ENCODE data around the gene E2F2. TPM values are rescaled to one million over a fixed set of nuclear protein-coding genes. Genes with fewer than 3 reads are reported as not detected.

The E2F2 gene
- total RNA-seq, 4 donors from 2014 or later, result 4.5 to 12.9 (median 8.4) TPM

DNA sequence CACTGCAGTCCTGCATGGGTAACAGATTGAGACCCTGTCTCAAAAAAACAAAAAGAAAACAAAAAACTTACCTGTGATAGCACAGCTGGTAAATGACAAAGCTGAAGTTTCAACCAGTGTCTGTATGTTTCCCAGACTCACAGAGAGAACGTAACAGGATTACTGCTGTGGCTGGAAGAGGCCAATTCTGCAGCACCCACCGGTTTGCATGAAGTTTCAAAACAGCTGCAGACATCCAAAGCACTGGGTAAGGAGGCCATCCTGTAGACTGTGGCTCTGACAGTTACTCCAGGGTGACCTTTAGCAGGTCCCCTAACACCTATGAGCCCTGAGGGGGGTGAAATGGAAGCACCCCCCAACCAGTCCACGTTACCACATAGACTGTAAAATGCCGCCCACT is 20.8 kb upstream of the E2F2 start:
- no peaks in the 10 kb centered on the region for H3K27me3 ChIP-seq
- no peaks in the 10 kb centered on the region for H3K9me3 ChIP-seq
- H3K4me1 ChIP-seq, result peaks cover 40% of the 10 kb centered on the region
- H3K27ac ChIP-seq, result no peak overlapping the region
- no peak for TF ChIP-seq CTCF (IDR thresholded peaks at IDR 0.05)
- no peak for TF ChIP-seq EP300 (IDR thresholded peaks at IDR 0.05)
- TF ChIP-seq POLR2AphosphoS5 (IDR thresholded peaks at IDR 0.05), result no peak
- TF ChIP-seq POLR2A (IDR thresholded peaks at IDR 0.05), result no peak
- DNase-seq (ENCODE audit: low spot score in 2 of 2), result no peak
- WGBS, result 85% methylated on average over 4 of the region's 4 CpGs
- H3K4me3 ChIP-seq, result no peak overlapping the region
- no peaks in the 10 kb centered on the region for H3K36me3 ChIP-seq

- WGBS, result 44% methylated on average over 9 of the region's 9 CpGs
- Histone ChIP-seq H3K36me3 (no peaks in the 10 kb centered on the region), H3K9me3 (no peaks in the 10 kb centered on the region), H3K4me3 (no peak overlapping the region), H3K27me3 (no peaks in the 10 kb centered on the region), H3K27ac (no peak overlapping the region), H3K4me1 (peaks cover 11% of the 10 kb centered on the region)
- TF ChIP-seq EP300 (IDR thresholded peaks at IDR 0.05), result no peak
- no peak for TF ChIP-seq POLR2A (IDR thresholded peaks at IDR 0.05)
- no peak for TF ChIP-seq POLR2AphosphoS5 (IDR thresholded peaks at IDR 0.05)
- TF ChIP-seq CTCF (IDR thresholded peaks at IDR 0.05), result no peak
- peak in 1 of 2 donors; percentile 91 for DNase-seq (ENCODE audit: low spot score in 2 of 2)
Measured at GRCh38 chr1:23548704-23549143, 17.7 kb upstream of the E2F2 start.

DNA sequence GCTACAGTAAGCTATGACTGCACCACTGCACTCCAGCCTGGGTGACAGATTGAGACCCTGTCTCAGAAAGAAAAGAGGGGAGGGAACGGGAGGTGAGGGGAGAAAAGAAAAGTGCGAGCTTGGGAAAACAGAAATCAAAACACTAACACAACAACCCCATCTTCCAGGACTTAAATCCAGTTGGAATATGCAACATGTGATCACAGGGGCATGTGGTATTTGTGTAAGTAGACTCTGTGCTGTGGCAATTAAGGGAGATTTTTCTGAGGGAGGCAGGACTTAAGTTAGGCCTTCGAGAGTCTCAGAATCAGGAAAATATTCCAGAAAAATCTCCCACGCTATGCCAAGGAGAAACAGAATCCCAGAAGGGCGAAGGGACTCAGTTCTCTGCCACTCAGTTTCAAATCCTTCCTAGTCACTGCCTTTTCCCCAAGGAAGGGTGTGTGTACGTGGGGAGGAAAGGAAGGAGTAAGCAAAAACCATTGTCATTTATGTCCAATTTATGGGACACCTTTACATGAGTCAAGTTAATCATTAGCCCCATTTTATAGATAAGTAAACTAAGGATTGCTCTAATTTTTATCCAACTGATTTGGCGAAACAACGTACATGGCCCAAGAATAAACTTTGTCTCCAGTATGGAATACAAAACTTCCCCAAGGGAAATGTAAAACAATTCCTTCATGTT is 16.0 kb upstream of the E2F2 start:
- WGBS, result 86% methylated on average over 8 of the region's 8 CpGs
- DNase-seq (ENCODE audit: low spot score in 2 of 2), result no peak
- Histone ChIP-seq H3K36me3 (no peaks in the 10 kb centered on the region), H3K27me3 (no peaks in the 10 kb centered on the region), H3K4me3 (no peak overlapping the region), H3K27ac (no peak overlapping the region), H3K9me3 (no peaks in the 10 kb centered on the region), H3K4me1 (peaks cover 7% of the 10 kb centered on the region)
- TF ChIP-seq POLR2AphosphoS5 (IDR thresholded peaks at IDR 0.05), result no peak
- no peak for TF ChIP-seq CTCF (IDR thresholded peaks at IDR 0.05)
- no peak for TF ChIP-seq POLR2A (IDR thresholded peaks at IDR 0.05)
- no peak for TF ChIP-seq EP300 (IDR thresholded peaks at IDR 0.05)

- no peak for TF ChIP-seq POLR2A (IDR thresholded peaks at IDR 0.05)
- Histone ChIP-seq H3K27me3 (no peaks in the 10 kb centered on the region), H3K9me3 (no peaks in the 10 kb centered on the region), H3K36me3 (no peaks in the 10 kb centered on the region), H3K4me3 (no peak overlapping the region), H3K27ac (no peak overlapping the region), H3K4me1 (peaks cover 7% of the 10 kb centered on the region)
- 68% methylated on average over 9 of the region's 9 CpGs for WGBS
- no peak for DNase-seq (ENCODE audit: low spot score in 2 of 2)
Measured at GRCh38 chr1:23545851-23546250, 14.8 kb upstream of the E2F2 start.

GRCh38 chr1:23544444-23545389 is 13.7 kb upstream of the E2F2 start:
- Histone ChIP-seq H3K27me3 (no peaks in the 10 kb centered on the region), H3K27ac (no peak overlapping the region), H3K4me1 (peaks cover 11% of the 10 kb centered on the region), H3K9me3 (no peaks in the 10 kb centered on the region), H3K36me3 (no peaks in the 10 kb centered on the region), H3K4me3 (no peak overlapping the region)
- peak; percentile 86 to 99 for TF ChIP-seq CTCF (IDR thresholded peaks at IDR 0.05)
- no peak for TF ChIP-seq POLR2AphosphoS5 (IDR thresholded peaks at IDR 0.05)
- no peak for TF ChIP-seq POLR2A (IDR thresholded peaks at IDR 0.05)
- no peak for TF ChIP-seq EP300 (IDR thresholded peaks at IDR 0.05)
- WGBS, result 39% methylated on average over 8 of the region's 8 CpGs
- peak in 1 of 2 donors; percentile 85 for DNase-seq (ENCODE audit: low spot score in 2 of 2)
